Measurements from ENCODE around the gene DEFB123.

DNA sequence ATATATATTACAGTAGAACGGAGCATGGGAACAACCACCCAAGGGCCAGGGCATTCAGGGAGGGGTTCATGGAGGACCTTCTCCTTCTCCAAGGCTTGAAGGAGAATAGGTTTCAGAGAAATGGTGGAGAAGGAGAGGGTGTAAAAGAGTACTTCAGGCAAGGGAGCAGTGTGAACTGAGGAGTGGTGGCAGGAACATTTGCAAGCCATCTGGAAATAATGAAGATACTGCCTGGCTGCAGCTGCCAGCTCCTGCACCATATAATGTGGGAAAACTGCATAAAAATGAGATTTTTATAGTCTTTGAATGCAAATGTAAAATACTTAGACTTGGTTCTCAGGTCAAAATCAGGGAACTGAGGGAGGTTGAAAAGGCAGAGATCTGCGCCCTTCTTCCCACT, 24.8 kb upstream of the DEFB123 start:
- TF ChIP-seq, protein P1, sequence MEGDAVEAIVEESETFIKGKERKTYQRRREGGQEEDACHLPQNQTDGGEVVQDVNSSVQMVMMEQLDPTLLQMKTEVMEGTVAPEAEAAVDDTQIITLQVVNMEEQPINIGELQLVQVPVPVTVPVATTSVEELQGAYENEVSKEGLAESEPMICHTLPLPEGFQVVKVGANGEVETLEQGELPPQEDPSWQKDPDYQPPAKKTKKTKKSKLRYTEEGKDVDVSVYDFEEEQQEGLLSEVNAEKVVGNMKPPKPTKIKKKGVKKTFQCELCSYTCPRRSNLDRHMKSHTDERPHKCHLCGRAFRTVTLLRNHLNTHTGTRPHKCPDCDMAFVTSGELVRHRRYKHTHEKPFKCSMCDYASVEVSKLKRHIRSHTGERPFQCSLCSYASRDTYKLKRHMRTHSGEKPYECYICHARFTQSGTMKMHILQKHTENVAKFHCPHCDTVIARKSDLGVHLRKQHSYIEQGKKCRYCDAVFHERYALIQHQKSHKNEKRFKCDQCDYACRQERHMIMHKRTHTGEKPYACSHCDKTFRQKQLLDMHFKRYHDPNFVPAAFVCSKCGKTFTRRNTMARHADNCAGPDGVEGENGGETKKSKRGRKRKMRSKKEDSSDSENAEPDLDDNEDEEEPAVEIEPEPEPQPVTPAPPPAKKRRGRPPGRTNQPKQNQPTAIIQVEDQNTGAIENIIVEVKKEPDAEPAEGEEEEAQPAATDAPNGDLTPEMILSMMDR (IDR thresholded peaks at IDR 0.05): no peak
- TF ChIP-seq CREB1 (CRISPR knock-in tag; IDR thresholded peaks at IDR 0.05): no peak
